GM13977 (cell line): ENCODE measurements around the gene STK38.

Experiments
- DNase-seq: peaks from one replicate; pipeline ENCODE4 v3.0.0; 2012; ENCODE audit warnings: low spot score
- CTCF ChIP-seq: IDR thresholded peaks from 2 replicates; pipeline ENCODE4 v1.5.1; 2012; ENCODE audit warnings: mild to moderate bottlenecking, control low read depth; ENCODE audit not compliant: insufficient read depth; ENCODE audit errors: extremely low read depth, missing control alignments
- in situ Hi-C: fragments of 300-500 bp; cut with MboI; formaldehyde crosslinking; loops from one replicate; pipeline ENCODE4 v1.12.0; 2022; ENCODE audit warnings: low sequenced_read_pairs, low pct_unique_long_range_greater_than_20kb, mixed read lengths, inconsistent platforms; ENCODE audit not compliant: unreplicated experiment

Gene STK38

GRCh38 chr6:36525346-36525745 is 21.9 kb downstream of the STK38 start:
- TF ChIP-seq CTCF, result no peak
- in situ Hi-C loops, result no loop called here
- no peak for DNase-seq

- DNase-seq, result no peak
Observed at GRCh38 chr6:36524871-36525270, 22.4 kb downstream of the STK38 start.

GRCh38 chr6:36523936-36524499 is 23.3 kb downstream of the STK38 start:
- TF ChIP-seq CTCF, result no peak
- no peak for DNase-seq
- in situ Hi-C loops, result no loop called here

More at GRCh38 chr6:36524871-36525270, 22.4 kb downstream of the STK38 start:
- no peak for TF ChIP-seq CTCF
- in situ Hi-C loops, result no loop called here

GRCh38 chr6:36523451-36523850 is 23.8 kb downstream of the STK38 start:
- no peak for DNase-seq
- no peak for TF ChIP-seq CTCF
- in situ Hi-C loops, result no loop called here

- TF ChIP-seq CTCF, result no peak
- DNase-seq, result no peak
- in situ Hi-C loops, result no loop called here
Observed at GRCh38 chr6:36519352-36519751, 27.9 kb downstream of the STK38 start.

GRCh38 chr6:36517408-36517807 is 29.9 kb downstream of the STK38 start:
- TF ChIP-seq CTCF, result no peak
- no peak for DNase-seq
- in situ Hi-C loops, result no loop called here

- no peak for TF ChIP-seq CTCF
- in situ Hi-C loops, result no loop called here
- DNase-seq, result no peak
Observed at GRCh38 chr6:36516988-36517387, 30.3 kb downstream of the STK38 start.
